Calu3 (cell line): ENCODE results near the gene LAX1. TPM values are rescaled to one million over a fixed set of nuclear protein-coding genes. Genes with fewer than 3 reads are reported as not detected.

Source experiments
- BruUV-seq: library from RNA; stranded (reverse); fragments of 400-500 nt; replicated peaks from 2 replicates; lab custom pipeline; 2021; lab: Mats Ljungman, UMichigan
- CTCF ChIA-PET: fragments of 300-600 bp; sonication (Branson Sonifier 250); formaldehyde crosslinking; loops from one replicate; lab custom pipeline; 2022; ENCODE audit warnings: antibody characterized with exemption; lab: Charles Lee
- DNase-seq: peaks from one replicate; pipeline ENCODE4 v3.0.0; 2022
- H3K27ac Mint-ChIP-seq: one replicate; pipeline ENCODE4 v1.8.0; 2022; ENCODE audit warnings: mixed read lengths; ENCODE audit not compliant: unreplicated experiment
- H3K27me3 Mint-ChIP-seq: one replicate; pipeline ENCODE4 v1.8.0; 2022; ENCODE audit warnings: mixed read lengths; ENCODE audit not compliant: unreplicated experiment
- H3K36me3 Mint-ChIP-seq: one replicate; pipeline ENCODE4 v1.8.0; 2022; ENCODE audit warnings: mild to moderate bottlenecking, moderate library complexity, mixed read lengths; ENCODE audit not compliant: insufficient read depth, unreplicated experiment
- H3K4me1 Mint-ChIP-seq: one replicate; pipeline ENCODE4 v1.8.0; 2022; ENCODE audit warnings: mild to moderate bottlenecking, low read depth, mixed read lengths; ENCODE audit not compliant: unreplicated experiment
- H3K4me3 Mint-ChIP-seq: one replicate; pipeline ENCODE4 v1.8.0; 2022; ENCODE audit warnings: mild to moderate bottlenecking, low read depth, moderate library complexity, mixed read lengths; ENCODE audit not compliant: unreplicated experiment
- H3K9me3 Mint-ChIP-seq: one replicate; pipeline ENCODE4 v1.8.0; 2022; ENCODE audit warnings: low read depth, mixed read lengths; ENCODE audit not compliant: unreplicated experiment
- CTCF ChIP-seq: fragments of 200-600 bp; IDR thresholded peaks from one replicate; pipeline ENCODE4 v1.8.0; 2022; ENCODE audit warnings: antibody characterized with exemption; ENCODE audit not compliant: unreplicated experiment
- intact Hi-C: fragments of 100-400 bp; cut with micrococcal nuclease; formaldehyde crosslinking; loops from one replicate; pipeline ENCODE4 v1.10.0; 2022; ENCODE audit not compliant: unreplicated experiment
- total RNA-seq: library from RNA; stranded (reverse); gene quantifications from 2 replicates; pipeline ENCODE4 v1.2.3, GENCODE V29; 2022

Gene LAX1
- total RNA-seq, 1 experiment from 2014 or later = not detected

- Mint-ChIP-seq H3K27ac (no peak overlapping the region), H3K9me3 (no peaks in the 10 kb centered on the region), H3K36me3 (no peaks in the 10 kb centered on the region), H3K27me3 (no peaks in the 10 kb centered on the region), H3K4me1 (no peaks in the 10 kb centered on the region), H3K4me3 (no peak overlapping the region)
- DNase-seq = no peak
- TF ChIP-seq CTCF = no peak
- intact Hi-C loops = no loop called here
- CTCF ChIA-PET = interaction anchor here (0.7 kb wide), 1 partner anchor 58 kb away, joined by 3 read pairs; no protein-coding TSS in a partner anchor
- no TSS peak for BruUV-seq
Measured at GRCh38 chr1:203778146-203778545, 13.2 kb downstream of the LAX1 start.

GRCh38 chr1:203778789-203779188 lies 13.8 kb downstream of the LAX1 start:
- H3K27ac Mint-ChIP-seq = no peak overlapping the region
- H3K4me1 Mint-ChIP-seq = no peaks in the 10 kb centered on the region
- DNase-seq = no peak
- no peak for TF ChIP-seq CTCF
- intact Hi-C loops = no loop called here
- no peaks in the 10 kb centered on the region for H3K9me3 Mint-ChIP-seq
- H3K27me3 Mint-ChIP-seq = no peaks in the 10 kb centered on the region
- H3K4me3 Mint-ChIP-seq = no peak overlapping the region
- CTCF ChIA-PET = interaction anchor here (0.6 kb wide), 1 partner anchor 15 kb away, joined by 4 read pairs; no protein-coding TSS in a partner anchor
- BruUV-seq = no TSS peak
- no peaks in the 10 kb centered on the region for H3K36me3 Mint-ChIP-seq

GRCh38 chr1:203781962-203782361 lies 17.0 kb downstream of the LAX1 start:
- Mint-ChIP-seq H3K4me3 (no peak overlapping the region), H3K4me1 (no peaks in the 10 kb centered on the region), H3K27ac (no peak overlapping the region), H3K9me3 (no peaks in the 10 kb centered on the region), H3K27me3 (no peaks in the 10 kb centered on the region), H3K36me3 (no peaks in the 10 kb centered on the region)
- no TSS peak for BruUV-seq
- DNase-seq = no peak
- TF ChIP-seq CTCF = no peak
- CTCF ChIA-PET = interaction anchor here (0.6 to 0.7 kb wide), 2 partner anchors 35 to 153 kb away, joined by 3 read pairs; no protein-coding TSS in a partner anchor
- intact Hi-C loops = no loop called here

GRCh38 chr1:203789966-203790365 lies 25.0 kb downstream of the LAX1 start:
- peaks cover 3% of the 10 kb centered on the region for H3K36me3 Mint-ChIP-seq
- no peaks in the 10 kb centered on the region for H3K27me3 Mint-ChIP-seq
- intact Hi-C loops = no loop called here
- CTCF ChIA-PET = interaction anchor here (0.5 kb wide), 1 partner anchor 362 kb away, joined by 3 read pairs; no protein-coding TSS in a partner anchor
- H3K4me3 Mint-ChIP-seq = no peak overlapping the region
- TF ChIP-seq CTCF = no peak
- DNase-seq = no peak
- BruUV-seq = no TSS peak
- no peak overlapping the region for H3K27ac Mint-ChIP-seq
- H3K4me1 Mint-ChIP-seq = peaks cover 17% of the 10 kb centered on the region
- no peaks in the 10 kb centered on the region for H3K9me3 Mint-ChIP-seq
